ENCODE measurements around the gene SMIM44. TPM values are rescaled to one million over a fixed set of nuclear protein-coding genes. Genes with fewer than 3 reads are reported as not detected.
"Not testable (repeated sequence)": the region's sequence is repeated elsewhere in the genome, so short reads cannot be mapped to it uniquely, and the experiment has no call there.

SMIM44 gene
- not detected for polyA plus RNA-seq (2013, experiment 1 of 2)
- not detected for polyA plus RNA-seq (2013, experiment 2 of 2)

DNA sequence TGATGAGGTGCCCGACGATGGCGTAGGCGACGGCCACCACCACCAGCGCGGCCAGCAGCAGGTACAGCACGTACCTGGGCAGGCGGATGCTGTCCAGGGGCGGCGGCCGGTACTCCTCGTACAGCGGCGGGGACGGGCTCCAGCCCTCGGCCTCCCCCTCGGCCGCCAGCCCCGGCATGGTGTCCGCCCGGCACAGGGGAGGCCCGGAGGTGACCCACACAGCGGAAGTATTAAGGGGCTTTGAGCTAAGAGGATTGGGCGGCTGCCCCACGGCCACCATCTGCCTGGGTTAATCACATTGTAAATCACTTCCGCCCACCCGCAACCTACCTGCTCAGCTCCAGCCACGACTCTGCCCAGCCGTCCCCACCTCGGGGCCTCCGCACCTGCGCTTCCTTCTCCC lies at the start of gene SMIM44:
TSS of gene SMIM44 (minus strand) at position 216 of the 403 bp plus-strand sequence. CDS start at position 178, 38 bp downstream.
- Histone ChIP-seq H3K36me3 (ENCODE audit: control insufficient read depth, insufficient read depth, low read length) (peaks cover 4% of the 10 kb centered on the region), H3K27ac (ENCODE audit: low read depth, low read length, severe bottlenecking) (no peak within 1 kb of the TSS)
- WGBS, 2 experiments (ENCODE audit: insufficient coverage in 2 of 2), result 92 to 96% methylated on average over 22 to 27 of the region's 33 CpGs

DNA sequence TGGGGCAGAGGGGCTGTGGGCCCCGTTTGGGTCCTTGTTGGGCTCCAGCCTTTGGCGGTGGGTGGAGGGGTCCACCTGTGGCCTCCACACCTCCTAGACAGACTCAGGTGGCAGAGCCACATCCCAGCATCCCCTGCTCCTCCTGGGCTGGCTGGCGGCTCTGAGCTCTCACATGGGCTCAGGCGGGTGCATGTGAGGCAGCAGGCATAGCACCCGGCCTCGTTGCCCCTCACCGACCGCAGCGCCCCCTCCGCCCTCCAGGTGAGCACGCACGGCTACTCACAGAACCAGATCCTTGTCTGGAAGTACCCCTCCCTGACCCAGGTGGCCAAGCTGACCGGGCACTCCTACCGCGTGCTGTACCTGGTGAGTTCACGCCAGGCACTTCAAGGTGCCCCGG lies 49.8 kb upstream of the SMIM44 start:
- Histone ChIP-seq H3K4me1 (ENCODE audit: control insufficient read depth, insufficient read depth, low read length, poor library complexity, severe bottlenecking) (no peaks in the 10 kb centered on the region), H3K4me3 (ENCODE audit: extremely low read depth, insufficient read depth, low read length, poor library complexity, severe bottlenecking) (no peak overlapping the region), H3K36me3 (ENCODE audit: control insufficient read depth, insufficient read depth, low read length) (peaks cover 63% of the 10 kb centered on the region), H3K27ac (ENCODE audit: low read depth, low read length, severe bottlenecking) (no peak overlapping the region), H3K9me3 (ENCODE audit: control insufficient read depth, low read length) (no peaks in the 10 kb centered on the region)
- 94 to 96% methylated on average over 16 to 17 of the region's 17 CpGs for WGBS, 2 experiments (ENCODE audit: insufficient coverage in 2 of 2)

More for the DNA sequence above, at the start of gene SMIM44:
- no peaks in the 10 kb centered on the region for H3K9me3 ChIP-seq (ENCODE audit: control insufficient read depth, low read length)
- no peak within 1 kb of the TSS for H3K4me3 ChIP-seq (ENCODE audit: extremely low read depth, insufficient read depth, low read length, poor library complexity, severe bottlenecking)
- no peaks in the 10 kb centered on the region for H3K4me1 ChIP-seq (ENCODE audit: control insufficient read depth, insufficient read depth, low read length, poor library complexity, severe bottlenecking)

DNA sequence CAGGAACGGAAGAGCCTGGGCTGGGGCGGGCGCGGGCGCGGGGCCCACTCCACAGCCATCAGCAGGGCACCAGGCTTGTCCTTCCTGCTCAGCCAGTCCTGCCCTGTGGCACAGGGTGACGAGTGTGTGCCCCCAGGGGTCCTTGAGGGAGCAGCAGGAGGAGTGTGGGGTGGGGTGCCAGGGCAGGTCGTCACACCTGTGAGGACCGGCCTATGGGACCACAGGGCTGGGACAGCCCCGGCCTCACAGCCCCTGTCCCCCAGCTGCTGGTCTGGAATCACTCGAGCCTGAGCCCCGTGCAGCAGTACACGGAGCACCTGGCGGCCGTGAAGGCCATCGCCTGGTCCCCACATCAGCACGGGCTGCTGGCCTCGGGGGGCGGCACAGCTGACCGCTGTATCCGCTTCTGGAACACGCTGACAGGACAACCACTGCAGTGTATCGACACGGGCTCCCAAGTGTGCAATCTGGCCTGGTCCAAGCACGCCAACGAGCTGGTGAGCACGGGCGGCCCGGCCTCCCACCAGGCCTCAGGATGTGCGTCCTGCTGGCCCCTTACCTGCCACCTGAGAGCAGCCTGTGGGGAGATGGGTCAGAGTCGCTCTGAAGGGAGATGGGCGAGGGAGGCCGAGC lies 49.0 kb upstream of the SMIM44 start:
- no peak overlapping the region for H3K4me3 ChIP-seq (ENCODE audit: extremely low read depth, insufficient read depth, low read length, poor library complexity, severe bottlenecking)
- H3K4me1 ChIP-seq (ENCODE audit: control insufficient read depth, insufficient read depth, low read length, poor library complexity, severe bottlenecking), result no peaks in the 10 kb centered on the region
- H3K9me3 ChIP-seq (ENCODE audit: control insufficient read depth, low read length), result no peaks in the 10 kb centered on the region
- no peak overlapping the region for H3K27ac ChIP-seq (ENCODE audit: low read depth, low read length, severe bottlenecking)
- peaks cover 66% of the 10 kb centered on the region for H3K36me3 ChIP-seq (ENCODE audit: control insufficient read depth, insufficient read depth, low read length)
- 95 to 97% methylated on average over 27 to 33 of the region's 33 CpGs for WGBS, 2 experiments (ENCODE audit: insufficient coverage in 2 of 2)

- H3K4me1 ChIP-seq (ENCODE audit: control insufficient read depth, insufficient read depth, low read length, poor library complexity, severe bottlenecking), result no peaks in the 10 kb centered on the region
- H3K36me3 ChIP-seq (ENCODE audit: control insufficient read depth, insufficient read depth, low read length), result peaks cover 72% of the 10 kb centered on the region
- H3K4me3 ChIP-seq (ENCODE audit: extremely low read depth, insufficient read depth, low read length, poor library complexity, severe bottlenecking), result no peak overlapping the region
- 95 to 97% methylated on average over 23 to 28 of the region's 29 CpGs for WGBS, 2 experiments (ENCODE audit: insufficient coverage in 2 of 2)
- no peak overlapping the region for H3K27ac ChIP-seq (ENCODE audit: low read depth, low read length, severe bottlenecking)
- no peaks in the 10 kb centered on the region for H3K9me3 ChIP-seq (ENCODE audit: control insufficient read depth, low read length)
Observed at GRCh38 chr19:3531716-3532115, 48.5 kb upstream of the SMIM44 start.

GRCh38 chr19:3530389-3530788 lies 47.1 kb upstream of the SMIM44 start:
- H3K27ac ChIP-seq (ENCODE audit: low read depth, low read length, severe bottlenecking), result no peak overlapping the region
- no peaks in the 10 kb centered on the region for H3K9me3 ChIP-seq (ENCODE audit: control insufficient read depth, low read length)
- H3K36me3 ChIP-seq (ENCODE audit: control insufficient read depth, insufficient read depth, low read length), result peaks cover 78% of the 10 kb centered on the region
- H3K4me1 ChIP-seq (ENCODE audit: control insufficient read depth, insufficient read depth, low read length, poor library complexity, severe bottlenecking), result no peaks in the 10 kb centered on the region
- H3K4me3 ChIP-seq (ENCODE audit: extremely low read depth, insufficient read depth, low read length, poor library complexity, severe bottlenecking), result no peak overlapping the region
- WGBS, 2 experiments (ENCODE audit: insufficient coverage in 2 of 2), result 94 to 96% methylated on average over 11 to 12 of the region's 12 CpGs

DNA sequence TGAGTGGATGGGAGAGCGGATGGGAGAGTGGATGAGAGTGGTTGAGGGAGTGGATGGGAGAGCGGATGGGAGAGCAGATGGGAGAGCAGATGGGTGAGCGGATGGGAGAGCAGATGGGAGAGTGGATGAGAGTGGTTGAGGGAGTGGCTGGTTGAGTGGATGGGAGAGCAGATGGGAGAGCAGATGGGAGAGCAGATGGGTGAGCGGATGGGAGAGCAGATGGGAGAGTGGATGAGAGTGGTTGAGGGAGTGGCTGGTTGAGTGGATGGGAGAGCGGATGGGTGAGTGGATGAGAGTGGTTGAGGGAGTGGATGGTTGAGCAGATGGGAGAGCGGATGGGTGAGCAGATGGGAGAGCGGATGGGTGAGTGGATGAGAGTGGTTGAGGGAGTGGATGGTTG lies 46.1 kb upstream of the SMIM44 start:
- not testable (repeated sequence) for H3K27ac ChIP-seq (ENCODE audit: low read depth, low read length, severe bottlenecking); H3K9me3 ChIP-seq (ENCODE audit: control insufficient read depth, low read length); H3K4me1 ChIP-seq (ENCODE audit: control insufficient read depth, insufficient read depth, low read length, poor library complexity, severe bottlenecking); H3K4me3 ChIP-seq (ENCODE audit: extremely low read depth, insufficient read depth, low read length, poor library complexity, severe bottlenecking)
- WGBS, 2 experiments (ENCODE audit: insufficient coverage in 2 of 2), result 96 to 98% methylated on average over 7 of the region's 7 CpGs
- H3K36me3 ChIP-seq (ENCODE audit: control insufficient read depth, insufficient read depth, low read length), result peaks cover 73% of the 10 kb centered on the region

GRCh38 chr19:3528539-3529211 lies 45.4 kb upstream of the SMIM44 start:
- Histone ChIP-seq H3K9me3 (ENCODE audit: control insufficient read depth, low read length) (no peaks in the 10 kb centered on the region), H3K27ac (ENCODE audit: low read depth, low read length, severe bottlenecking) (no peak overlapping the region), H3K4me1 (ENCODE audit: control insufficient read depth, insufficient read depth, low read length, poor library complexity, severe bottlenecking) (no peaks in the 10 kb centered on the region), H3K36me3 (ENCODE audit: control insufficient read depth, insufficient read depth, low read length) (peaks cover 72% of the 10 kb centered on the region), H3K4me3 (ENCODE audit: extremely low read depth, insufficient read depth, low read length, poor library complexity, severe bottlenecking) (no peak overlapping the region)
- WGBS, 2 experiments (ENCODE audit: insufficient coverage in 2 of 2), result 96 to 98% methylated on average over 16 to 20 of the region's 20 CpGs

- peaks cover 72% of the 10 kb centered on the region for H3K36me3 ChIP-seq (ENCODE audit: control insufficient read depth, insufficient read depth, low read length)
- no peaks in the 10 kb centered on the region for H3K9me3 ChIP-seq (ENCODE audit: control insufficient read depth, low read length)
- no peak overlapping the region for H3K27ac ChIP-seq (ENCODE audit: low read depth, low read length, severe bottlenecking)
- no peak overlapping the region for H3K4me3 ChIP-seq (ENCODE audit: extremely low read depth, insufficient read depth, low read length, poor library complexity, severe bottlenecking)
- 95 to 98% methylated on average over 13 to 14 of the region's 14 CpGs for WGBS, 2 experiments (ENCODE audit: insufficient coverage in 2 of 2)
- no peaks in the 10 kb centered on the region for H3K4me1 ChIP-seq (ENCODE audit: control insufficient read depth, insufficient read depth, low read length, poor library complexity, severe bottlenecking)
Observed at GRCh38 chr19:3528080-3528479, 44.8 kb upstream of the SMIM44 start.

DNA sequence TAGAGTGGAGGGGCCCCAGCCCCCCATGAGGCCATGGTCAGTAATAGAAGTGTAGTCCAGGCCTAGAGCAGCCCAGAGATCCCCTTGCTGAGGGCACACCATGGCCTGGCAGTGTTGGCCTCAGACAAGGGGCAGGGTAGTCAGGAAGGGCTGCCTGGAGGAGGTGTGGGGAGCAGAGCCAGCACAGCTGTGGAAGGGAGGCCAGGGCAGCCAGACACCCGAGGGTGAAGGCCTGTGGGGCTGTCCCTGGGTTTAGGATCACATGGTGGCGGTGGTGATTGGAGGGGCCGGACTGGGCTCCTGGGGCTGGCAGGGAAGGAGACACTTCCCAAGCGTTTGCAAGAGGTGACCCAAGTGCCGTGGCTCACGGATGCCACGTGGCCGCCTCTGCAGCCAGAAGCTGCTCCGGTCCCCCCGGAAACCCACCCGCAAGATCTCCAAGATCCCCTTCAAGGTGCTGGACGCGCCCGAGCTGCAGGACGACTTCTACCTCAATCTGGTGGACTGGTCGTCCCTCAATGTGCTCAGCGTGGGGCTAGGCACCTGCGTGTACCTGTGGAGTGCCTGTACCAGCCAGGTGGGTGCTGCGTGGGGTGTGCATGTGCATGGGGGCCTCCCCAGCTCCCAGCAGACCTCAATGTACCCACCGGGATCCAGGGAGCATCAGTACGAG lies 44.1 kb upstream of the SMIM44 start:
- Histone ChIP-seq H3K4me1 (ENCODE audit: control insufficient read depth, insufficient read depth, low read length, poor library complexity, severe bottlenecking) (no peaks in the 10 kb centered on the region), H3K4me3 (ENCODE audit: extremely low read depth, insufficient read depth, low read length, poor library complexity, severe bottlenecking) (no peak overlapping the region), H3K27ac (ENCODE audit: low read depth, low read length, severe bottlenecking) (no peak overlapping the region), H3K36me3 (ENCODE audit: control insufficient read depth, insufficient read depth, low read length) (peaks cover 71% of the 10 kb centered on the region), H3K9me3 (ENCODE audit: control insufficient read depth, low read length) (no peaks in the 10 kb centered on the region)
- WGBS, 2 experiments (ENCODE audit: insufficient coverage in 2 of 2), result 96% methylated on average over 18 to 20 of the region's 21 CpGs

DNA sequence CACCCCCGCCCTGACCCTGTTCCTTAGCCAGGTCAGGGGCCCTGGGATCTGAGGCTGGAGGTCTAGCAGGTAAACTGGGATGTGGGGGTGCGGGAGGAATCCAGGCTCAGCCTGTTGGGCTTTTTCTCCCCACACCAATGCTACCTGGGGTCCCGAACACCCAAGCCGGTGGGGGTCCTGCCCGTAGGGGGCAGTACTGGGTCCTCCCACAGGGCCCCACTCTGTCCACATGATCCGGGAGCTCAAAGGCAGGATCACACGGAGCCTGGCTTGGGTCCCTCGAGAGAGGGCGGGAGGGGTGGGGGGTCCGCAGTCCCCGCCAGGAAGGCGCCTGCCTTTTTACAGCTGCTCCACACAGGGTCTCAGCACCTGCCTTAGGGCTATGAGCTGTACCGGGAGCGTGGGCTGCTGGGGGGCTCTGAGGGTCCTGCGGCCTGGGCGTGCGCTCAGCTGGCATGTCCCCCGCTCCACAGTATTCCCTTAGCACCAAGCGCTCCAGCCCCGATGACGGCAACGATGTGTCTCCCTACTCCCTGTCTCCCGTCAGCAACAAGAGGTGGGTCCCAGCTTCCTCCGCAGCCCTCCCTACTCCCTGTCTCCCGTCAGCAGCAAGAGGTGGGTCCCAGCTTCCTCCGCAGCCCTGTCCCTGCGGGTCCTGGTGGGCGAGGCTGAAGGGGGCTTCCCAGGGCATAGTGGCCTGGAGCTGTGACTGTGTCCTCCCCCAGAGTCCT lies 43.4 kb upstream of the SMIM44 start:
- Histone ChIP-seq H3K9me3 (ENCODE audit: control insufficient read depth, low read length) (no peaks in the 10 kb centered on the region), H3K36me3 (ENCODE audit: control insufficient read depth, insufficient read depth, low read length) (peaks cover 74% of the 10 kb centered on the region), H3K4me1 (ENCODE audit: control insufficient read depth, insufficient read depth, low read length, poor library complexity, severe bottlenecking) (no peaks in the 10 kb centered on the region), H3K27ac (ENCODE audit: low read depth, low read length, severe bottlenecking) (no peak overlapping the region), H3K4me3 (ENCODE audit: extremely low read depth, insufficient read depth, low read length, poor library complexity, severe bottlenecking) (no peak overlapping the region)
- 97 to 98% methylated on average over 21 to 22 of the region's 28 CpGs for WGBS, 2 experiments (ENCODE audit: insufficient coverage in 2 of 2)
